Panc1 (cell line): Measurements from ENCODE around the gene CDH6.

ENCODE experiments used
- CTCF ChIP-seq: fragments of 450-650 bp; IDR thresholded peaks from 2 replicates; pipeline ENCODE4 v1.5.1; 2017; ENCODE audit warnings: mild to moderate bottlenecking
- POLR2AphosphoS5 ChIP-seq: IDR thresholded peaks from 2 replicates; pipeline ENCODE4 v1.6.1; 2012; ENCODE audit warnings: mild to moderate bottlenecking, low read depth, low read length, moderate library complexity
- REST ChIP-seq, 2 experiments: IDR thresholded peaks; 2 replicates each; pipeline ENCODE4 v1.6.1; 2011 to 2012; ENCODE audit warnings: low read depth in 2 of 2, control low read depth in 1 of 2, low read length in 1 of 2, mild to moderate bottlenecking in 1 of 2, moderate library complexity in 1 of 2; ENCODE audit not compliant: insufficient read depth in 1 of 2

- TF ChIP-seq POLR2AphosphoS5: no peak
- TF ChIP-seq CTCF: no peak
- no peak for TF ChIP-seq REST (IDR thresholded peaks at IDR 0.05; ENCODE audit: insufficient read depth in 1 of 2, low read depth in 2 of 2, low read length in 1 of 2)
These were observed 142.0 kb downstream of the CDH6 start for GRCh38 chr5:31335456-31335855.
